Cardiac fibroblast (primary cell): ENCODE results near the gene GNA14.

Source experiments
- DNase-seq, 2 donors: peaks; one replicate each; pipeline versions ENCODE4 v3.0.0 to v3.0.0-alpha.2; 2010; ENCODE audit warnings: low read depth in 2 of 2
- H3K4me3 ChIP-seq, 2 donors: replicated peaks in 1 of 2; 1 replicate in 1 of 2; 2 replicates in 1 of 2; pipeline ENCODE4 v1.5.1; 2011; ENCODE audit warnings: low read depth in 2 of 2, low read length in 2 of 2, mild to moderate bottlenecking in 2 of 2, moderate library complexity in 1 of 2
- TF ChIP-seq, protein P1 (sequence below): IDR thresholded peaks from one replicate; pipeline ENCODE4 v1.5.1; 2011; ENCODE audit warnings: low read depth, mild to moderate bottlenecking, low read length, inconsistent platforms

Gene GNA14

DNA sequence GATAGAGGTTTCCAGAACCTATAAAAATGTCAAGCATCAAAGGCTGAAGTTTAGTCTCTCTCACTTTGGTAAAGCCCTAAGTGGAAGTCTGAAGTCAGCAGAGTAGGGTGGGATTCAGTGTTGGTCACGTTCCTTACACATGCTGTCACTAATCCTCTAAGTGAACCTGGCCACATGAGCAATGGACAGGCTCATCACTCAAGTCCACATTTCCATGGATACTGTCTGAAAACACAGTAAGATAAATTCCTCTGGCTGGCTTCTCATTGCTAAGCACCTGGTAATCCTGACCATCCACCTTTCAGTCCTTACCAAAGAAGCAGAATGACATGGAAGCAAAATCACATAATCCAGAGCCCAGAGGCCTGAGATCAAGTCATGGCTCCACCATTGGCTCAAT is 43.8 kb downstream of the GNA14 start:
- TF ChIP-seq, protein P1, sequence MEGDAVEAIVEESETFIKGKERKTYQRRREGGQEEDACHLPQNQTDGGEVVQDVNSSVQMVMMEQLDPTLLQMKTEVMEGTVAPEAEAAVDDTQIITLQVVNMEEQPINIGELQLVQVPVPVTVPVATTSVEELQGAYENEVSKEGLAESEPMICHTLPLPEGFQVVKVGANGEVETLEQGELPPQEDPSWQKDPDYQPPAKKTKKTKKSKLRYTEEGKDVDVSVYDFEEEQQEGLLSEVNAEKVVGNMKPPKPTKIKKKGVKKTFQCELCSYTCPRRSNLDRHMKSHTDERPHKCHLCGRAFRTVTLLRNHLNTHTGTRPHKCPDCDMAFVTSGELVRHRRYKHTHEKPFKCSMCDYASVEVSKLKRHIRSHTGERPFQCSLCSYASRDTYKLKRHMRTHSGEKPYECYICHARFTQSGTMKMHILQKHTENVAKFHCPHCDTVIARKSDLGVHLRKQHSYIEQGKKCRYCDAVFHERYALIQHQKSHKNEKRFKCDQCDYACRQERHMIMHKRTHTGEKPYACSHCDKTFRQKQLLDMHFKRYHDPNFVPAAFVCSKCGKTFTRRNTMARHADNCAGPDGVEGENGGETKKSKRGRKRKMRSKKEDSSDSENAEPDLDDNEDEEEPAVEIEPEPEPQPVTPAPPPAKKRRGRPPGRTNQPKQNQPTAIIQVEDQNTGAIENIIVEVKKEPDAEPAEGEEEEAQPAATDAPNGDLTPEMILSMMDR, result no peak
- no peak overlapping the region for H3K4me3 ChIP-seq
- DNase-seq, result no peak

DNA sequence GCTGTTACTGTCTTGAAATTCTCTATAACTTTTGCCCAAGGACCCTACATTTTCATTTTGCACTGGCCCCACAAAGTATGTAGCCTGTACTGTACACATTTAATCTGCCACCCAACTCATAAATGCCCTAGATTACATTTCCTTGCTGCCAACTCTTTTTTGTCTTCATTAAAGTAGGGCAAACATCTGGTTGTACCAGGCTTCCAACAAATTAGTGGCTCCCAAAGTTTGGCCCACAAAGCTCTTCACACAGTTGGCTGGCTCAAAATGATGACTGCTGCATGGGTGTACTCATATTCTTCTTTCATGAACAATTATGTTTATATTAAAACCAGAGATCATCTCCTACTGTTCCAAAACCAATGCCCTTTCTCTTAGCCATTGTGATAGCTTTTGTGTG is 45.3 kb downstream of the GNA14 start:
- no peak for DNase-seq
- TF ChIP-seq, protein P1, result no peak
- H3K4me3 ChIP-seq, result no peak overlapping the region

DNA sequence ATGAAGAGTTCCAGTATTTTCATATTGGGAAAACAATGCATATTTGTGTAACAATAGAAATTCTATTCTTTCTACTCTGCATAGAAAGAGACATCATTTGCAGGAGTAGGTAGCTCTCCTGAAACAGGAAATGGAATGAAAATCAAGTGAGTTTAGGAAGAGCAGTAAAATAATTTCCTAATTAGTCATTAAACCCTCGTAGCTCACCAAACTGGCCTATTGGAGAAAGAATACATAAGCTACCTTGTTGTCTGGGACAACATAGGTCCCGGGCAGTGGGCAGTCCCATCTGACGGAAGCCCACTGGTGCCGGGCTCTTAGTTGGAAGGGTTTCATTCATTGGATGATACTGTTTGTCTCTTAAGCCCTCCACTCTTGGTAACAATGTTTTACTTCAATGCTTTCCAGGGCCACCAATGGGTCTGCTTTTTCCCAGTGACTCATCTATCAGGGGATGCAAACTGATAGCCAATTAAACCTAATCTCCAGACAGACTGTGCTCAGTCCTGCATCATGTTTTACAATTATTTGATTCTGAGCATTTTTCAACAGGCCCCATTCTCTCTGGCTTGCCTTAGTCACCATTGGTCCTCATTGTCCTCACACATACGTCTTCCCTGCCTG is 46.5 kb downstream of the GNA14 start:
- TF ChIP-seq, protein P1, result no peak
- DNase-seq, result peak in 1 of 2 donors; percentile 28
- H3K4me3 ChIP-seq, result no peak overlapping the region

DNA sequence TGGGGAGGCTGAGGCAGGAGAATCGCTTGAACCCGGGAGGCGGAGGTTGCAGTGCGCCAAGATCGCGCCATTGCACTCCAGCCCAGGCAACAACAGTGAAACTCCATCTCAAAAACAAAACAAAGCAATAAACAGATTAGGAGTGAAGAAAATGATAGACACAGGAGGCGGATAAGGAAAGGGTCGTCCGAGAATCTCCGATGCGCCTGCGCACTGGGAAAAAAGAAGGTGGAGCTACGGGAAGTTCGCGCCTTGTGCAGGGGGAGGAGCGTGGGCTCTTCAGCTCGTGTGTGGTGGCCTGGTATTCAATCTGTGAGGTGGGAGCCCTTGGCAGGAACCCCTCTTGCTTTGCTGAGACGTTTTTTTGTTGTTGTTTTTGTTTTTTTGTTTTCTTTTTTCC is 47.3 kb downstream of the GNA14 start:
- H3K4me3 ChIP-seq, result no peak overlapping the region
- DNase-seq, result no peak
- TF ChIP-seq, protein P1, result no peak

DNA sequence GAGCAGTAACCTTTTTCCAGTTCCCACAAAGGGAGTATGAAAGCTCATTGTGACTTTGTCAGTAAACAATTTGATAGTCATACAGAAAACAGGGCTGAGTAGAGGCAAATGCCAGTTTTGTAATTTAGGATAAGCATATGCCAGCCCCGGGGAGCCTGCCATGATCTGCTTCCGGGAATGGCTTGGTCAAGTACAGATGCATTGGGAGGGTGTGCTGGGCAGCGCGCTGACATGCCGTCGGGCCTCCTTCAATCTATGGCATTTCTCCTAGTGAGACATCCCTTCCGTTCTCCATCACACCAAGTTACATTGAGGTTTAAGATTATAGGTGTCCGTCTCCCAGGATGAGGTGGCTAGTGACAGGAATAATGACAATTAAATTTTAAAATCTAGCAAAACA is 48.6 kb downstream of the GNA14 start:
- TF ChIP-seq, protein P1, result no peak
- no peak overlapping the region for H3K4me3 ChIP-seq
- DNase-seq, result peak in 1 of 2 donors; percentile 22

DNA sequence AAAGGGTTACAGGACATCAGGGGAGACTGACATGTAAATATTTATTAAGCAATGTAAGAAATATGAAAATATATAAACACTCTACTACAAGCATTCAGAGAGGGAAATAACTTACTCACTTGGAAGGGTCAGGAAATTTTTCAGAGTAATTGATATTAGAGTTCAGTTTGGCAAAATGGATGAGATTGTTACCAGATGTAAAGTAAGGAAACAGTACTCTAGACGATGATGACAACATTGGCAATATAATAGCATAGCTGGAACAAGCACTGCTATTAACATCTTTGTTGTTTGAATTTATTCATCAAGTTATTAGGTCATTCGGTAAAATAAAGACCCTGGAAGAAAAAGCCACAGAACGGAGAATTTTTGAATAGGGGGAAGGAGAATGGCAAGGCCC is 49.1 kb downstream of the GNA14 start:
- TF ChIP-seq, protein P1, result no peak
- DNase-seq, result peak in 1 of 2 donors; percentile 29
- no peak overlapping the region for H3K4me3 ChIP-seq

DNA sequence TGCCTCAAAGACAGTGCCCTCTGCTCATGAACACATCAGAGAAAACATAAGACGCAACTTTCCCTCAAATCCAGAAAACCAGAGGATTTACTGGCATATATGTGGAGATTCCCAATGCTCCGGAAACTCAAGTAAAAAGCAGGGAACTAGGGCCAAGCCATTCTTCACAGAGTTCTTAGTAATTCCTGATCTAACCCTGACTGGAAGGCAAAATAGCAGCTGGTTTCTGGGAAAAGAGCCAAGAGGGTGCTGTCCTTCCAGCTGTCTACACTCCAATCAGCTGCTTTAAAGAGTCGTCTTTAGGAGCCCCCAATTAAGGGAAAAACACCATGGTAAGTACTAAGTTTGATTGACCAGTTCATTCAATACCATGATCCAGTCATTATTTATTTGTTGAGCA is 49.6 kb downstream of the GNA14 start:
- peak; percentile 79 to 93 for DNase-seq
- no peak overlapping the region for H3K4me3 ChIP-seq
- TF ChIP-seq, protein P1, result no peak
